Left forelimb (tissue), 1 donor: Measurements from ENCODE around the gene OPTC.
"Not testable (repeated sequence)": the region's sequence is repeated elsewhere in the genome, so short reads cannot be mapped to it uniquely, and the experiment has no call there.

ENCODE experiments used
- DNase-seq: peaks from one replicate; pipeline ENCODE4 v3.0.0-alpha.2; 2018; ENCODE audit warnings: low spot score

The OPTC gene

GRCh38 chr1:203465146-203465798, 28.7 kb upstream of the OPTC start:
- DNase-seq = no peak

- no peak for DNase-seq
Observed at GRCh38 chr1:203465948-203466347, 28.0 kb upstream of the OPTC start.

GRCh38 chr1:203466906-203467549, 26.9 kb upstream of the OPTC start:
- DNase-seq = not testable (repeated sequence)

GRCh38 chr1:203467550-203467921, 26.4 kb upstream of the OPTC start:
- DNase-seq = no peak

- no peak for DNase-seq
Observed at GRCh38 chr1:203468326-203468725, 25.6 kb upstream of the OPTC start.

- no peak for DNase-seq
Observed at GRCh38 chr1:203470240-203470639, 23.7 kb upstream of the OPTC start.

- DNase-seq = no peak
Observed at GRCh38 chr1:203471841-203472240, 22.1 kb upstream of the OPTC start.

GRCh38 chr1:203473281-203473680, 20.7 kb upstream of the OPTC start:
- DNase-seq = no peak

GRCh38 chr1:203473781-203474305, 20.1 kb upstream of the OPTC start:
- no peak for DNase-seq

- DNase-seq = no peak
Observed at GRCh38 chr1:203475012-203475981, 18.7 kb upstream of the OPTC start, which contains the start of gene PRELP. Gene PRELP, plus strand, starts transcription at chr1:203475806. Its CDS starts 7,379 bp downstream, at chr1:203483185.

- no peak for DNase-seq
Observed at GRCh38 chr1:203476216-203476814, 17.6 kb upstream of the OPTC start.

GRCh38 chr1:203477748-203478147, 16.2 kb upstream of the OPTC start:
- no peak for DNase-seq

- no peak for DNase-seq
Observed at GRCh38 chr1:203478231-203478630, 15.7 kb upstream of the OPTC start.

- no peak for DNase-seq
Observed at GRCh38 chr1:203478986-203479385, 15.0 kb upstream of the OPTC start.

- DNase-seq = no peak
Observed at GRCh38 chr1:203479646-203480045, 14.3 kb upstream of the OPTC start.

- no peak for DNase-seq
Observed at GRCh38 chr1:203480084-203480483, 13.9 kb upstream of the OPTC start.

- DNase-seq = no peak
Observed at GRCh38 chr1:203480525-203481084, 13.3 kb upstream of the OPTC start.

- DNase-seq = no peak
Observed at GRCh38 chr1:203481196-203481595, 12.8 kb upstream of the OPTC start.

GRCh38 chr1:203486618-203487370, 7.2 kb upstream of the OPTC start:
- no peak for DNase-seq

- DNase-seq = no peak
Observed at GRCh38 chr1:203488539-203488938, 5.4 kb upstream of the OPTC start.

- DNase-seq = no peak
Observed at GRCh38 chr1:203490607-203491006, 3.3 kb upstream of the OPTC start.
